PC-3 (cell line): ENCODE data around the gene C9orf85.

ENCODE experiments used
- CTCF ChIP-seq: fragments of 300-600 bp; sonication (generic); conservative IDR thresholded peaks from 2 replicates; pipeline ENCODE4 v1.5.1; 2017; ENCODE audit warnings: antibody characterized with exemption, low read depth, mild to moderate bottlenecking, low read length
- EZH2 ChIP-seq: fragments of 300-600 bp; sonication (generic); IDR thresholded peaks from one replicate; pipeline ENCODE4 v1.6.1; 2017; ENCODE audit warnings: antibody characterized with exemption, mild to moderate bottlenecking, low read length; ENCODE audit not compliant: unreplicated experiment

- no peak for TF ChIP-seq CTCF
- TF ChIP-seq EZH2: no peak
Observed at GRCh38 chr9:71941998-71942567, 30.6 kb downstream of the C9orf85 start.
